ENCODE measurements around the gene AKTIP.

- TF ChIP-seq CTCF (IDR thresholded peaks at IDR 0.05; ENCODE audit: poor library complexity, severe bottlenecking) (no peak), EZH2 (IDR thresholded peaks at IDR 0.05; ENCODE audit: borderline replicate concordance, insufficient read depth, low read length, poor library complexity, severe bottlenecking) (no peak), SMC3 (conservative IDR thresholded peaks at IDR 0.05; ENCODE audit: poor library complexity) (no peak), POLR2AphosphoS5 (IDR thresholded peaks at IDR 0.05) (no peak), TAF1 (IDR thresholded peaks at IDR 0.05; ENCODE audit: low read depth) (no peak), RAD21 (conservative IDR thresholded peaks at IDR 0.05) (no peak), REST (IDR thresholded peaks at IDR 0.05; ENCODE audit: borderline replicate concordance) (no peak), EP300 (conservative IDR thresholded peaks at IDR 0.05; ENCODE audit: poor library complexity, severe bottlenecking) (no peak), MXI1 (conservative IDR thresholded peaks at IDR 0.05; ENCODE audit: poor library complexity, severe bottlenecking) (no peak)
Observed at GRCh38 chr16:53445534-53445933, 57.5 kb downstream of the AKTIP start.

Measured in neural cell (in vitro differentiated cells).